Measurements from ENCODE around the gene TIMP2. TPM values are rescaled to one million over a fixed set of nuclear protein-coding genes. Genes with fewer than 3 reads are reported as not detected.

Gene TIMP2
- total RNA-seq, 1 experiment from 2014 or later = 64.8 TPM

GRCh38 chr17:78901806-78902205, 23.4 kb downstream of the TIMP2 start:
- POLR2A ChIA-PET = no interaction called here

More at GRCh38 chr17:78901806-78902205, 23.4 kb downstream of the TIMP2 start:
- Histone ChIP-seq H2AFZ (ENCODE audit: low read depth, low read length, poor library complexity, severe bottlenecking) (no peak overlapping the region), H3K9me3 (ENCODE audit: control insufficient read depth in 1 of 2, insufficient read depth in 1 of 2, low read depth in 1 of 2, low read length in 2 of 2) (no peaks in the 10 kb centered on the region), H3K9ac (ENCODE audit: low read length) (no peak overlapping the region), H3K9me2 (ENCODE audit: insufficient read depth) (no peaks in the 10 kb centered on the region), H3K4me2 (ENCODE audit: low read length) (no peak overlapping the region), H4K20me1 (ENCODE audit: insufficient read depth) (no peaks in the 10 kb centered on the region), H3K27me3 (ENCODE audit: insufficient read depth, low read length) (no peaks in the 10 kb centered on the region), H3K4me3 (replicated peaks in 1 of 2; ENCODE audit: low read depth in 1 of 2, low read length in 2 of 2) (no peak overlapping the region), H3K27ac (ENCODE audit: low read depth, low read length) (no peak overlapping the region), H3K36me3 (ENCODE audit: control insufficient read depth in 1 of 2, insufficient read depth in 2 of 2, low read length in 2 of 2) (no peaks in the 10 kb centered on the region), H3K4me1 (ENCODE audit: control insufficient read depth in 1 of 2, insufficient read depth in 2 of 2, low read length in 2 of 2) (peaks cover 0 to 11% of the 10 kb centered on the region in 2 experiments; a peak in 2 of 4 replicates), H3K79me2 (ENCODE audit: insufficient read depth, low read length) (peaks cover 6% of the 10 kb centered on the region; the same call in 1 of the 2 replicates)
- DNase-seq (ENCODE audit: low read depth, low spot score) (no peak), ATAC-seq (no peak)
- TF ChIP-seq TCF7L2 (IDR thresholded peaks at IDR 0.05; ENCODE audit: borderline replicate concordance, extremely low read depth, insufficient read depth, insufficient read length) (no peak), EZH2phosphoT487 (IDR thresholded peaks at IDR 0.05; ENCODE audit: borderline replicate concordance) (no peak), FOSL1 (IDR thresholded peaks at IDR 0.05; ENCODE audit: low read depth) (no peak), ZBTB33 (IDR thresholded peaks at IDR 0.05; ENCODE audit: extremely low read depth, insufficient replicate concordance, low read length) (no peak), ZFX (IDR thresholded peaks at IDR 0.05) (no peak), EZH2 (IDR thresholded peaks at IDR 0.05) (no peak), POLR2A (IDR thresholded peaks at IDR 0.05; ENCODE audit: borderline replicate concordance, extremely low read depth, insufficient read depth, insufficient read length) (no peak), SP1 (IDR thresholded peaks at IDR 0.05; ENCODE audit: low read depth) (no peak), MAX (IDR thresholded peaks at IDR 0.05) (no peak), JUND (IDR thresholded peaks at IDR 0.05) (no peak), REST (IDR thresholded peaks at IDR 0.05; ENCODE audit: low read depth) (no peak), POLR2AphosphoS5 (IDR thresholded peaks at IDR 0.05; ENCODE audit: low read depth, low read length) (no peak), CBX3 (IDR thresholded peaks at IDR 0.05; ENCODE audit: low read depth) (no peak), EGR1 (IDR thresholded peaks at IDR 0.05; ENCODE audit: low read depth) (no peak), ELF1 (IDR thresholded peaks at IDR 0.05; ENCODE audit: borderline replicate concordance, low read depth) (no peak), YY1 (IDR thresholded peaks at IDR 0.05; ENCODE audit: extremely low read depth, insufficient replicate concordance, low read depth, low read length) (no peak)
- TF ChIP-seq, protein P1, sequence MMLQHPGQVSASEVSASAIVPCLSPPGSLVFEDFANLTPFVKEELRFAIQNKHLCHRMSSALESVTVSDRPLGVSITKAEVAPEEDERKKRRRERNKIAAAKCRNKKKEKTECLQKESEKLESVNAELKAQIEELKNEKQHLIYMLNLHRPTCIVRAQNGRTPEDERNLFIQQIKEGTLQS (IDR thresholded peaks at IDR 0.05) = no peak
- TF ChIP-seq, protein P2, sequence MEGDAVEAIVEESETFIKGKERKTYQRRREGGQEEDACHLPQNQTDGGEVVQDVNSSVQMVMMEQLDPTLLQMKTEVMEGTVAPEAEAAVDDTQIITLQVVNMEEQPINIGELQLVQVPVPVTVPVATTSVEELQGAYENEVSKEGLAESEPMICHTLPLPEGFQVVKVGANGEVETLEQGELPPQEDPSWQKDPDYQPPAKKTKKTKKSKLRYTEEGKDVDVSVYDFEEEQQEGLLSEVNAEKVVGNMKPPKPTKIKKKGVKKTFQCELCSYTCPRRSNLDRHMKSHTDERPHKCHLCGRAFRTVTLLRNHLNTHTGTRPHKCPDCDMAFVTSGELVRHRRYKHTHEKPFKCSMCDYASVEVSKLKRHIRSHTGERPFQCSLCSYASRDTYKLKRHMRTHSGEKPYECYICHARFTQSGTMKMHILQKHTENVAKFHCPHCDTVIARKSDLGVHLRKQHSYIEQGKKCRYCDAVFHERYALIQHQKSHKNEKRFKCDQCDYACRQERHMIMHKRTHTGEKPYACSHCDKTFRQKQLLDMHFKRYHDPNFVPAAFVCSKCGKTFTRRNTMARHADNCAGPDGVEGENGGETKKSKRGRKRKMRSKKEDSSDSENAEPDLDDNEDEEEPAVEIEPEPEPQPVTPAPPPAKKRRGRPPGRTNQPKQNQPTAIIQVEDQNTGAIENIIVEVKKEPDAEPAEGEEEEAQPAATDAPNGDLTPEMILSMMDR (IDR thresholded peaks at IDR 0.05 in 2 of 3, conservative IDR thresholded peaks at IDR 0.05 in 1 of 3; ENCODE audit: borderline replicate concordance in 1 of 3, insufficient read depth in 1 of 3, low read depth in 2 of 3, low read length in 2 of 3) = no peak
- intact Hi-C loops (cut with micrococcal nuclease) = no loop called here
- CTCF ChIA-PET = no interaction called here
- RAD21 ChIA-PET (ENCODE audit: low non-redundant PET in 1 of 2, low total read pairs in 2 of 2, uncharacterized antibody in 2 of 2, unreplicated experiment in 2 of 2) = interaction anchor here in 1 of 2 experiments (0.6 kb wide), 1 partner anchor 27 kb away, joined by 3 read pairs; no protein-coding TSS in a partner anchor
- BruUV-seq (replicated peaks) = no TSS peak

All from HCT116 (cell line).